Upper lobe of right lung (tissue), 1 donor: ENCODE results near the gene RASGRF1. TPM values are rescaled to one million over a fixed set of nuclear protein-coding genes. Genes with fewer than 3 reads are reported as not detected.

Experiments
- ATAC-seq: fragments of 200-7000 bp; cut with Tn5 transposase; one replicate; pipeline ENCODE4 v1.9.1; 2020; ENCODE audit warnings: mild to moderate bottlenecking, moderate library complexity
- DNase-seq: peaks from one replicate; pipeline ENCODE4 v3.0.0-alpha.2; 2020
- H3K27ac ChIP-seq: fragments of 200-600 bp; one replicate; pipeline ENCODE4 v1.8.0; 2022
- H3K27me3 ChIP-seq: fragments of 200-600 bp; one replicate; pipeline ENCODE4 v1.8.0; 2022; ENCODE audit warnings: mild to moderate bottlenecking
- H3K36me3 ChIP-seq: fragments of 200-600 bp; one replicate; pipeline ENCODE4 v1.8.0; 2022
- H3K4me1 ChIP-seq: fragments of 200-600 bp; one replicate; pipeline ENCODE4 v1.8.0; 2022
- H3K4me3 ChIP-seq: fragments of 200-600 bp; one replicate; pipeline ENCODE4 v1.8.0; 2022; ENCODE audit warnings: mild to moderate bottlenecking
- H3K9me3 ChIP-seq: fragments of 200-600 bp; one replicate; pipeline ENCODE4 v1.8.0; 2022
- intact Hi-C: fragments of 100-400 bp; cut with DNase I; formaldehyde crosslinking; loops from one replicate; pipeline ENCODE4 v1.11.0; 2022
- long read RNA-seq: library from polyadenylated mRNA; unstranded; transcript quantifications from one replicate; pipeline ENCODE4 v2.0.0, GENCODE V29; 2021
- total RNA-seq: library from RNA; stranded (reverse); fragmentation: NEBNext Ultra II Directional; extraction: Animal tissue kit (Norgen Biotek cat#: 25700); gene quantifications from one replicate; pipeline ENCODE4 v1.2.1, GENCODE V29; 2021
- TF ChIP-seq, protein P1 (sequence below): fragments of 200-600 bp; IDR thresholded peaks from one replicate; pipeline ENCODE4 v1.8.0; 2022; ENCODE audit warnings: antibody characterized with exemption
- donor health status: DM: no; HTN: yes; CAD: no; lungs with severe emphysema.

Gene RASGRF1, protein sequence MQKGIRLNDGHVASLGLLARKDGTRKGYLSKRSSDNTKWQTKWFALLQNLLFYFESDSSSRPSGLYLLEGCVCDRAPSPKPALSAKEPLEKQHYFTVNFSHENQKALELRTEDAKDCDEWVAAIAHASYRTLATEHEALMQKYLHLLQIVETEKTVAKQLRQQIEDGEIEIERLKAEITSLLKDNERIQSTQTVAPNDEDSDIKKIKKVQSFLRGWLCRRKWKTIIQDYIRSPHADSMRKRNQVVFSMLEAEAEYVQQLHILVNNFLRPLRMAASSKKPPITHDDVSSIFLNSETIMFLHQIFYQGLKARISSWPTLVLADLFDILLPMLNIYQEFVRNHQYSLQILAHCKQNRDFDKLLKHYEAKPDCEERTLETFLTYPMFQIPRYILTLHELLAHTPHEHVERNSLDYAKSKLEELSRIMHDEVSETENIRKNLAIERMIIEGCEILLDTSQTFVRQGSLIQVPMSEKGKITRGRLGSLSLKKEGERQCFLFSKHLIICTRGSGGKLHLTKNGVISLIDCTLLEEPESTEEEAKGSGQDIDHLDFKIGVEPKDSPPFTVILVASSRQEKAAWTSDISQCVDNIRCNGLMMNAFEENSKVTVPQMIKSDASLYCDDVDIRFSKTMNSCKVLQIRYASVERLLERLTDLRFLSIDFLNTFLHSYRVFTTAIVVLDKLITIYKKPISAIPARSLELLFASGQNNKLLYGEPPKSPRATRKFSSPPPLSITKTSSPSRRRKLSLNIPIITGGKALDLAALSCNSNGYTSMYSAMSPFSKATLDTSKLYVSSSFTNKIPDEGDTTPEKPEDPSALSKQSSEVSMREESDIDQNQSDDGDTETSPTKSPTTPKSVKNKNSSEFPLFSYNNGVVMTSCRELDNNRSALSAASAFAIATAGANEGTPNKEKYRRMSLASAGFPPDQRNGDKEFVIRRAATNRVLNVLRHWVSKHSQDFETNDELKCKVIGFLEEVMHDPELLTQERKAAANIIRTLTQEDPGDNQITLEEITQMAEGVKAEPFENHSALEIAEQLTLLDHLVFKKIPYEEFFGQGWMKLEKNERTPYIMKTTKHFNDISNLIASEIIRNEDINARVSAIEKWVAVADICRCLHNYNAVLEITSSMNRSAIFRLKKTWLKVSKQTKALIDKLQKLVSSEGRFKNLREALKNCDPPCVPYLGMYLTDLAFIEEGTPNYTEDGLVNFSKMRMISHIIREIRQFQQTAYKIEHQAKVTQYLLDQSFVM (N-terminal part only)
- total RNA-seq: 105 TPM
- long read RNA-seq, partial matches to known transcripts: 15 of 78 reads
- long read RNA-seq, other reads (novel, unspliced or antisense): 62 of 78 reads

DNA sequence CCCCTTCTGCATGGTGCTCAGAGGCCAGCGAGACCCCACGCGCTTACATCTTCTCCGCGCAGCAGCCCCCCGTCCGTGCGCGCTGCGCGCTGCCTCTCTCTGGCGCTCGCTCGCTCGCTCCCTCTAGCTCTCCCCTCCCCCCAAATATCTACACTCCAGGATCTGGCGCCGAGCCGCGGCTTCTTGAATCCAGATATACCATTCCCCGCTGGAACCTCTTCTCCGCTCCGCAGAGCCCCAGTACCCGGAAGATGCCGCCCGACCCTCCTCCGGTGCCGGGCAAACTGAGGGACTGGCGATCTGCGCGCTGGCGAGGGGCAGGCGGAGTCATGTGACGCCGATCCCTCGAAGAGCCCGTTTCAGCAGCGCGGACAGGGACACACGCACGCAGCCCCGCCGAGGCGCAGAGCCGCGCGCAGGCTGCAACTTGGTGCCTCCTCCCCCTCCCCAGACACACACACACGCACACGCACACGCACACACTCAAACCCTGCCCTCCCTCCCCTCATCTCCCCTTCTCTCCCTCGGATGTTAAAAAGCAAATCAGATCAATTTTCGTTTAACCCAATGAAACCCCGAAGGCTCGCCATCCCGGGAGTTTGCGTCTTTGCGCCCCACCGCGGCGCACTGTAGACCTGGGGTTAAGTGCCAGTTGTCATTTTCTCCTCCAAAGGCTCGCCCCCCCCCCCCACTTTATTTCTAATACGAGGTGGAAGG, at the start of gene RASGRF1:
Gene RASGRF1 (minus strand): TSS at position 294 of the 717 bp plus-strand sequence. CDS start 282 bp downstream, at position 12.
- TF ChIP-seq, protein P1, sequence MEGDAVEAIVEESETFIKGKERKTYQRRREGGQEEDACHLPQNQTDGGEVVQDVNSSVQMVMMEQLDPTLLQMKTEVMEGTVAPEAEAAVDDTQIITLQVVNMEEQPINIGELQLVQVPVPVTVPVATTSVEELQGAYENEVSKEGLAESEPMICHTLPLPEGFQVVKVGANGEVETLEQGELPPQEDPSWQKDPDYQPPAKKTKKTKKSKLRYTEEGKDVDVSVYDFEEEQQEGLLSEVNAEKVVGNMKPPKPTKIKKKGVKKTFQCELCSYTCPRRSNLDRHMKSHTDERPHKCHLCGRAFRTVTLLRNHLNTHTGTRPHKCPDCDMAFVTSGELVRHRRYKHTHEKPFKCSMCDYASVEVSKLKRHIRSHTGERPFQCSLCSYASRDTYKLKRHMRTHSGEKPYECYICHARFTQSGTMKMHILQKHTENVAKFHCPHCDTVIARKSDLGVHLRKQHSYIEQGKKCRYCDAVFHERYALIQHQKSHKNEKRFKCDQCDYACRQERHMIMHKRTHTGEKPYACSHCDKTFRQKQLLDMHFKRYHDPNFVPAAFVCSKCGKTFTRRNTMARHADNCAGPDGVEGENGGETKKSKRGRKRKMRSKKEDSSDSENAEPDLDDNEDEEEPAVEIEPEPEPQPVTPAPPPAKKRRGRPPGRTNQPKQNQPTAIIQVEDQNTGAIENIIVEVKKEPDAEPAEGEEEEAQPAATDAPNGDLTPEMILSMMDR: no peak
- H3K4me1 ChIP-seq: peaks cover 5% of the 10 kb centered on the region
- H3K4me3 ChIP-seq: peak within 1 kb of the TSS; percentile 29
- H3K27ac ChIP-seq: no peak within 1 kb of the TSS
- ATAC-seq (no peak), DNase-seq (peak; percentile 61)
- H3K9me3 ChIP-seq: no peaks in the 10 kb centered on the region
- intact Hi-C loops: no loop called here
- H3K27me3 ChIP-seq: peaks cover 70% of the 10 kb centered on the region
- no peaks in the 10 kb centered on the region for H3K36me3 ChIP-seq

DNA sequence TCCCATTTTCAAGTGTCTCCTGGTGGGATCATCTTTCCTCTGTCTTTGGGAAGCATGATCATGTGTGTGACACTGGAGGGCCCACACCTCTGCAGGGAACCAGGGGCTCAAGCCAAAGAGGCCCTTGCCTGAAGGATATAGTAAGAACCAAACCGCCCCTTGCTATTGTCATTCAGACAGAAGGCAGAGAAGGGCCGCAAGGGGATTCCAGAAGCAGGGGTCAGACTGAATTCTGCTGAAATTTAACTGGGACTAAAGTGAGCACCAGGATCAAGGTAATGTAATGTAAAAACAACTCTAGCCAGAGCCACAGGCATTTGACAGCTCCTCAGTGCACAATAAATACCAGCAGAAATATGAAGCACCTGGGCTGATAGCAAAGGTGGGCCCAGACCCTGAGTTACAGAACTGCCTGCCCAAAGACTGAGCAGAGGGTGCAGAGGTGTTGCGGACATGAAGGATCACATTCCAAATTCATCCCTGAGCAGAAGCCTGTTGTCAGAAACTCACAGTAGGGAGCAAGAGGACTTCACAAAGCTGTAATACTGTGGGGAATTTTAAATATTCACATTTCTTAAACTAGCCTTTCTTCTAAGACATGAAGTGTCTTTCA, 46.0 kb upstream of the RASGRF1 start:
- Histone ChIP-seq H3K27ac (no peak overlapping the region), H3K9me3 (no peaks in the 10 kb centered on the region), H3K36me3 (no peaks in the 10 kb centered on the region), H3K4me3 (no peak overlapping the region), H3K4me1 (no peaks in the 10 kb centered on the region), H3K27me3 (no peaks in the 10 kb centered on the region)
- no peak for ATAC-seq
- intact Hi-C loops: no loop called here
- TF ChIP-seq, protein P1: no peak
- no peak for DNase-seq

DNA sequence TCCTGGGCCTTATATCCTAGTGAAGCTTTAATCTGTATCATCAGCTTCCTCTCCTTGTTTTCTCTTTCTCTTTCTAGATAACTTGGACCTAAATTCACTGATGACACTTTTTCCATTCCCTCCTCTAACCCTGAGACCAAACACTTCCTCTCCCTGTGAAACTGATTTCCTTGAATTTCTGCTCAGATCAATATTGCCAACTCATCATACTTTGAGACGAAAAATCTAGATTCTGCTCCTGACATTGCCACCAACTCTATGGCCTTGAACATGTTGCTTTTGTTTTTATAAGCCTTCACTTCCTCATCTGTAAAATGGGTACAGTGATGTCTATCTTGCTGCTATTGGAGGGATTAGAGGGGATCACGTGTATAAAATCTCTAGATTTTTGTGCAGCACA, 42.7 kb upstream of the RASGRF1 start:
- no peaks in the 10 kb centered on the region for H3K4me1 ChIP-seq
- no peaks in the 10 kb centered on the region for H3K27me3 ChIP-seq
- intact Hi-C loops: no loop called here
- no peak overlapping the region for H3K4me3 ChIP-seq
- TF ChIP-seq, protein P1: no peak
- no peak for DNase-seq
- no peak overlapping the region for H3K27ac ChIP-seq
- H3K36me3 ChIP-seq: no peaks in the 10 kb centered on the region
- H3K9me3 ChIP-seq: no peaks in the 10 kb centered on the region
- no peak for ATAC-seq

DNA sequence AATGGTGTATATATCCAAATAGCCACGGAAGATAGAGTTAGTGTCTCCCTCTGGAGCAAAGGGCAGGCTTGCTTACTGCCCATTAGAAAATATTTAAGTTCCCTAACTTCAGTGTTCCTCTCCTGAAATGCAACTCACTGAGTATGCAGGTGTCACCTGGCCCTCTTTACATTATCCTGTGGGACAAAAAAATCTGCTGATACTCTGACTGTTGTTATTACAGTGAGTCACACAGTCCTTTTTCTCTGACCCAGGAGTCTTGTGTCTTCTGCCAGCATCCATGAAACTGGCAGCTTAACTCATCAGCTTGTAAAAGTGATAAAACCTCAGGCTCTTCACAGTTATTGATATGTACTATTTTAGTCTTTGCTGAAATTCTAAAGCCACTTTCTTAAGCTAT, 42.2 kb upstream of the RASGRF1 start:
- Histone ChIP-seq H3K9me3 (no peaks in the 10 kb centered on the region), H3K4me1 (no peaks in the 10 kb centered on the region), H3K36me3 (no peaks in the 10 kb centered on the region), H3K4me3 (no peak overlapping the region), H3K27ac (no peak overlapping the region), H3K27me3 (no peaks in the 10 kb centered on the region)
- intact Hi-C loops: no loop called here
- TF ChIP-seq, protein P1: no peak
- DNase-seq (no peak), ATAC-seq (no peak)
